Right lobe of liver (tissue), 6 donors: ENCODE results near the gene PTGDS. TPM values are rescaled to one million over a fixed set of nuclear protein-coding genes. Genes with fewer than 3 reads are reported as not detected.
A peak's percentile ranks its signal among the peaks of the same experiment; 100 is the strongest.

Source experiments
- ATAC-seq, 4 donors: fragments of 200-7000 bp; cut with Tn5 transposase; one replicate each; pipeline ENCODE4 v1.9.1; 2020; ENCODE audit warnings: mild to moderate bottlenecking in 4 of 4, moderate library complexity in 4 of 4
- DNase-seq, 3 donors: peaks; one replicate each; pipeline ENCODE4 v3.0.0-alpha.2; 2020
- H3K27ac ChIP-seq, 3 donors: fragments of 200-600 bp; one replicate each; pipeline ENCODE4 v1.8.0; 2022
- H3K27me3 ChIP-seq, 2 donors: fragments of 200-600 bp; one replicate each; pipeline ENCODE4 v1.8.0; 2022
- H3K36me3 ChIP-seq, 4 donors: fragments of 200-600 bp; sonication (generic) in 1 of 4; one replicate each; pipeline versions ENCODE4 v1.5.1 to v1.8.0; 2017 to 2022; ENCODE audit warnings: control low read depth in 1 of 4
- H3K4me1 ChIP-seq, 4 donors: fragments of 200-600 bp; sonication (generic) in 1 of 4; one replicate each; pipeline versions ENCODE4 v1.5.1 to v1.8.0; 2017 to 2022; ENCODE audit warnings: control low read depth in 1 of 4
- H3K4me3 ChIP-seq, 3 donors: fragments of 200-600 bp; one replicate each; pipeline ENCODE4 v1.8.0; 2022
- H3K9me3 ChIP-seq, 4 donors: fragments of 200-600 bp; sonication (generic) in 1 of 4; one replicate each; pipeline versions ENCODE4 v1.5.1 to v1.8.0; 2017 to 2022; ENCODE audit warnings: control low read depth in 1 of 4
- POLR2A ChIP-seq: fragments of 450-650 bp; IDR thresholded peaks from one replicate; pipeline ENCODE4 v1.6.1; 2017; ENCODE audit warnings: antibody characterized with exemption, mild to moderate bottlenecking
- WGBS: methylation state at CpG from one replicate; pipeline ENCODE4 v1.1.6; 2018; ENCODE audit warnings: low coverage, low lambda C conversion rate; ENCODE audit not compliant: insufficient coverage; ENCODE audit errors: missing lambda C conversion rate; 5-methylcytosine and 5-hydroxymethylcytosine counted together
- intact Hi-C, 2 donors: fragments of 100-400 bp; cut with DNase I; formaldehyde crosslinking; loops; one replicate each; pipeline versions ENCODE4 v1.11.2 to v1.14.1; 2022
- total RNA-seq, 6 experiments: library from RNA; depleted of rRNA in 2 of 6; stranded (reverse); fragments of >200 nt in 2 of 6; fragmentation: NEBNext Ultra II Directional in 3 of 6; extraction: Animal tissue kit (Norgen Biotek cat#: 25700) in 3 of 6; gene quantifications; one replicate each; pipeline versions ENCODE4 v1.1.0 to v1.2.4, GENCODE V29; 2016 to 2023
- TF ChIP-seq, protein P1 (sequence below), 4 donors: fragments of 200-600 bp in 3 of 4; fragments of 450-650 bp in 1 of 4; IDR thresholded peaks; one replicate each; pipeline versions ENCODE4 v1.5.1 to v1.8.0; 2016 to 2022; ENCODE audit warnings: antibody characterized with exemption in 4 of 4, mild to moderate bottlenecking in 2 of 4
- donor health status: DM: no; HTN: yes; CAD: no.
- donor health status: DM: no; HTN: no; CAD: no.
- donor health status: DM: no; HTN: no; CAD: no.
- donor health status: DM: no; HTN: yes; CAD: no.
- donor health status: DM: no; HTN: yes; CAD: no.

The PTGDS gene
- total RNA-seq, 6 experiments from 2014 or later, result 4.3 to 21.9 (median 6.0) TPM

- H3K9me3 ChIP-seq, result no peaks in the 10 kb centered on the region
- no peak overlapping the region for H3K4me3 ChIP-seq
- intact Hi-C loops, result no loop called here
- H3K4me1 ChIP-seq, result no peaks in the 10 kb centered on the region
- no peaks in the 10 kb centered on the region for H3K27me3 ChIP-seq
- TF ChIP-seq, protein P1, sequence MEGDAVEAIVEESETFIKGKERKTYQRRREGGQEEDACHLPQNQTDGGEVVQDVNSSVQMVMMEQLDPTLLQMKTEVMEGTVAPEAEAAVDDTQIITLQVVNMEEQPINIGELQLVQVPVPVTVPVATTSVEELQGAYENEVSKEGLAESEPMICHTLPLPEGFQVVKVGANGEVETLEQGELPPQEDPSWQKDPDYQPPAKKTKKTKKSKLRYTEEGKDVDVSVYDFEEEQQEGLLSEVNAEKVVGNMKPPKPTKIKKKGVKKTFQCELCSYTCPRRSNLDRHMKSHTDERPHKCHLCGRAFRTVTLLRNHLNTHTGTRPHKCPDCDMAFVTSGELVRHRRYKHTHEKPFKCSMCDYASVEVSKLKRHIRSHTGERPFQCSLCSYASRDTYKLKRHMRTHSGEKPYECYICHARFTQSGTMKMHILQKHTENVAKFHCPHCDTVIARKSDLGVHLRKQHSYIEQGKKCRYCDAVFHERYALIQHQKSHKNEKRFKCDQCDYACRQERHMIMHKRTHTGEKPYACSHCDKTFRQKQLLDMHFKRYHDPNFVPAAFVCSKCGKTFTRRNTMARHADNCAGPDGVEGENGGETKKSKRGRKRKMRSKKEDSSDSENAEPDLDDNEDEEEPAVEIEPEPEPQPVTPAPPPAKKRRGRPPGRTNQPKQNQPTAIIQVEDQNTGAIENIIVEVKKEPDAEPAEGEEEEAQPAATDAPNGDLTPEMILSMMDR (IDR thresholded peaks at IDR 0.05), result no peak
- no peak for DNase-seq
- 14% methylated on average over 15 of the region's 23 CpGs for WGBS
- H3K27ac ChIP-seq, result no peak overlapping the region
- peak in 2 of 4 donors; percentile 20 to 22 for ATAC-seq
- H3K36me3 ChIP-seq, result no peaks in the 10 kb centered on the region
Observed at GRCh38 chr9:136965771-136966484, 11.4 kb upstream of the PTGDS start.

DNA sequence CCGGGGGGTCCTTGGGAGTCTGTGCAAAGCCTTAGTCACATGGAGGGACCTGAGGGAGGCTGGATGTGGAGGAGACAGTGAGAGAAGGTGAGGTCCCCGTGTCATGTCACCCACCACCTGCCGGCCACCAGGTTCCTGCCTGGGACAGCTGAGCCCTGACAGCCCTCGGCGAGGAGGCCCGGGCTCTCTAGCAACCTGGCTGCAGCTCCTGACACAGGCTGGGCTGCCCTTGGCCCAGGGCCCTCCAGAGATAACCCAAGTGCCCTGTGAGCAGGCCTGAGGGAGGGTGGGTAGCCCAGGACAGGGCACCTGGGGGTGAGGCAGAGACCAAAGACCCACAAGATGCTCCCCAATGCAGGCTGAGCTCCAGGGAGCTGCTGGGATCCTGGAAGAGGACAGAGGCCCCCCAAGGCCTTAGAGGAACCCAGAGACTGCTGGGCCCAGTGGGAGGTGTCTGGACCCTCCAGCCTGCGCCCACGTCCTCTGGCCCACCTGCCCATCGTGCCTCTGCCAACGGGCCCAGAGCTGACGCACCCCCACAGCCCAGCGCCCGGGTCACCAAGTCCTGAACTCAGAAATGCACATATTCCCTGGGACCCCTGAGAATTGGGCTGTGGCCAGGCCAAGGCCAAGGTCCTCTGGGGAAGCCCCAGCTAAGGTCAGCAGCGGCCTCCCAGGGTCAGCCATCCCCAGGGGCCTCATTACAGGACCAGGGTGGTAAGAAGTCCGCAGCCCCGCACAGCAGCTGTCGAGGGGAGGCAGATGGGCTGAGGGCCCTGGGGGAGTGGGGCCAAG, 8.8 kb upstream of the PTGDS start:
- WGBS, result 40% methylated on average over 1 of the region's 17 CpGs
- Histone ChIP-seq H3K9me3 (no peaks in the 10 kb centered on the region), H3K4me3 (no peak overlapping the region), H3K27me3 (no peaks in the 10 kb centered on the region), H3K4me1 (no peaks in the 10 kb centered on the region), H3K27ac (no peak overlapping the region), H3K36me3 (no peaks in the 10 kb centered on the region)
- DNase-seq (no peak), ATAC-seq (peak in 2 of 4 donors; percentile 16 to 29)
- intact Hi-C loops, result no loop called here
- TF ChIP-seq, protein P1 (IDR thresholded peaks at IDR 0.05), result no peak
- TF ChIP-seq POLR2A, result no peak

GRCh38 chr9:136969150-136969549, 8.2 kb upstream of the PTGDS start:
- WGBS, result 86% methylated on average over 9 of the region's 17 CpGs
- no peaks in the 10 kb centered on the region for H3K9me3 ChIP-seq
- no peak for DNase-seq
- no peaks in the 10 kb centered on the region for H3K4me1 ChIP-seq
- TF ChIP-seq, protein P1 (IDR thresholded peaks at IDR 0.05), result no peak
- TF ChIP-seq POLR2A, result no peak
- no peak overlapping the region for H3K27ac ChIP-seq
- intact Hi-C loops, result no loop called here
- no peaks in the 10 kb centered on the region for H3K27me3 ChIP-seq
- ATAC-seq, result peak in 1 of 4 donors; percentile 17
- no peaks in the 10 kb centered on the region for H3K36me3 ChIP-seq
- no peak overlapping the region for H3K4me3 ChIP-seq

- ATAC-seq (no peak), DNase-seq (no peak)
- intact Hi-C loops, result no loop called here
- Histone ChIP-seq H3K4me1 (no peaks in the 10 kb centered on the region), H3K36me3 (no peaks in the 10 kb centered on the region), H3K27ac (no peak overlapping the region), H3K4me3 (no peak overlapping the region), H3K27me3 (no peaks in the 10 kb centered on the region), H3K9me3 (no peaks in the 10 kb centered on the region)
- TF ChIP-seq, protein P1 (IDR thresholded peaks at IDR 0.05), result no peak
- no peak for TF ChIP-seq POLR2A
- WGBS, result 80% methylated on average over 3 of the region's 5 CpGs
Observed at GRCh38 chr9:136969774-136970173, 7.5 kb upstream of the PTGDS start.
